Ishikawa (cell line): ENCODE results near the gene KIAA1671.

Experiments used
- CEBPB ChIP-seq: IDR thresholded peaks from 2 replicates; pipeline ENCODE4 v1.6.1; 2012
- CREB1 ChIP-seq: IDR thresholded peaks from 2 replicates; pipeline ENCODE4 v1.6.1; 2012; ENCODE audit warnings: low read depth
- EGR1 ChIP-seq: IDR thresholded peaks from 2 replicates; pipeline ENCODE4 v1.6.1; 2012
- EP300 ChIP-seq: IDR thresholded peaks from 2 replicates; pipeline ENCODE4 v1.6.1; 2012; ENCODE audit warnings: borderline replicate concordance
- FOXM1 ChIP-seq: IDR thresholded peaks from 2 replicates; pipeline ENCODE4 v1.6.1; 2012; ENCODE audit warnings: low read depth, borderline replicate concordance
- NFIC ChIP-seq: IDR thresholded peaks from 2 replicates; pipeline ENCODE4 v1.6.1; 2012
- RAD21 ChIP-seq: IDR thresholded peaks from 2 replicates; pipeline ENCODE4 v1.6.1; 2012; ENCODE audit warnings: low read depth
- TAF1 ChIP-seq: IDR thresholded peaks from 2 replicates; pipeline ENCODE4 v1.6.1; 2012; ENCODE audit warnings: low read depth, mild to moderate bottlenecking
- TCF12 ChIP-seq: IDR thresholded peaks from 2 replicates; pipeline ENCODE4 v1.6.1; 2012; ENCODE audit warnings: low read depth
- TEAD4 ChIP-seq: IDR thresholded peaks from 2 replicates; pipeline ENCODE4 v1.6.1; 2012
- YY1 ChIP-seq: IDR thresholded peaks from 2 replicates; pipeline ENCODE4 v1.6.1; 2012; ENCODE audit warnings: low read depth
- ZBTB7A ChIP-seq: IDR thresholded peaks from 2 replicates; pipeline ENCODE4 v1.6.1; 2012; ENCODE audit warnings: low read depth
- TF ChIP-seq, protein P1 (sequence below): IDR thresholded peaks from 2 replicates; pipeline ENCODE4 v1.6.1; 2012
- TF ChIP-seq, protein P2 (sequence below): IDR thresholded peaks from 2 replicates; pipeline ENCODE4 v1.6.1; 2012
- TF ChIP-seq, protein P3 (sequence below): IDR thresholded peaks from 2 replicates; pipeline ENCODE4 v1.6.1; 2012; ENCODE audit warnings: low read depth, mild to moderate bottlenecking

KIAA1671 gene

DNA sequence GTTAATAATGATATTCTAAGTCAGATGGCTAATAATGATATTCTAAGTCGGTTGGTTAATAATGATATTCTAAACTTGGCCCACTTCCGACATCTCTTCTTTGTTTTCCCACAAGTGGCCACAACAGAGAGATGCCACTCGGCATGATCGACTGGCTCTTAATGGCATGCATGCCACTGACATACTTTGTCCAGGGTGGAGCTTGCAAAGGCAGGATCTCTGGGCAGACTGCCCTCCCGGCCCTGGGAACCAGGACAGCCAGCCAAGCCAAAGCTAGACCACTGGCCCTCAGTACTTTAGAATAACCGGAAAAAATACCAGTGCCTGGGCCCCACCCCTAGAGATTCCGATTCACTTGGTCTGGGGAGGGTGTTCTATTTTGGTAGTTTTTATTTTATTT lies 78.1 kb downstream of the KIAA1671 start:
- TF ChIP-seq, protein P1, sequence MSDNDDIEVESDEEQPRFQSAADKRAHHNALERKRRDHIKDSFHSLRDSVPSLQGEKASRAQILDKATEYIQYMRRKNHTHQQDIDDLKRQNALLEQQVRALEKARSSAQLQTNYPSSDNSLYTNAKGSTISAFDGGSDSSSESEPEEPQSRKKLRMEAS, result no peak
- TF ChIP-seq, protein P2, sequence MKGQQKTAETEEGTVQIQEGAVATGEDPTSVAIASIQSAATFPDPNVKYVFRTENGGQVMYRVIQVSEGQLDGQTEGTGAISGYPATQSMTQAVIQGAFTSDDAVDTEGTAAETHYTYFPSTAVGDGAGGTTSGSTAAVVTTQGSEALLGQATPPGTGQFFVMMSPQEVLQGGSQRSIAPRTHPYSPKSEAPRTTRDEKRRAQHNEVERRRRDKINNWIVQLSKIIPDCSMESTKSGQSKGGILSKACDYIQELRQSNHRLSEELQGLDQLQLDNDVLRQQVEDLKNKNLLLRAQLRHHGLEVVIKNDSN, result no peak
- no peak for TF ChIP-seq EGR1
- no peak for TF ChIP-seq EP300
- no peak for TF ChIP-seq YY1
- TF ChIP-seq NFIC, result no peak
- no peak for TF ChIP-seq RAD21
- TF ChIP-seq TEAD4, result no peak

DNA sequence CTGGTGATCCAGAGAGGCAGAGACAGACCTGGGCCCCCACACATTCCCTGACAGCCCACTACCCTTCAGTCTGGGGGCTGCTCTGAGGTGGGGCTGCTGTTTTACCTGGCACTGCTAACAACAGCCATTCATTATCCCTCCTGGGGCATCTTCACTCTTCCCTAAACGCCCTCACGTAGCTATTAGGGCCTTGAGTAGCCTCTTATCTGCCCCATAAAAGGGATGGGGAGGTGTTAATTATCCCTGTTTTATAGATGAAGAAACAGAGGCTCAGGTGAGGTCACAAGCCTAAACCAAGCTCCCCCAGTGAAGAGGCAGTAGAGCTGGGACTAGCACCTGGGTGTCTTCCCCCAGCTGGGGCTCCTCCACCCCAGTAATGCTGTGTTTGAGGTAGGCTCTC lies 79.5 kb downstream of the KIAA1671 start:
- TF ChIP-seq TEAD4 (no peak), CEBPB (no peak), EP300 (no peak), ZBTB7A (no peak), CREB1 (no peak), EGR1 (no peak), TCF12 (no peak), NFIC (no peak), RAD21 (no peak), TAF1 (no peak), FOXM1 (no peak), YY1 (no peak)
- TF ChIP-seq, protein P3, sequence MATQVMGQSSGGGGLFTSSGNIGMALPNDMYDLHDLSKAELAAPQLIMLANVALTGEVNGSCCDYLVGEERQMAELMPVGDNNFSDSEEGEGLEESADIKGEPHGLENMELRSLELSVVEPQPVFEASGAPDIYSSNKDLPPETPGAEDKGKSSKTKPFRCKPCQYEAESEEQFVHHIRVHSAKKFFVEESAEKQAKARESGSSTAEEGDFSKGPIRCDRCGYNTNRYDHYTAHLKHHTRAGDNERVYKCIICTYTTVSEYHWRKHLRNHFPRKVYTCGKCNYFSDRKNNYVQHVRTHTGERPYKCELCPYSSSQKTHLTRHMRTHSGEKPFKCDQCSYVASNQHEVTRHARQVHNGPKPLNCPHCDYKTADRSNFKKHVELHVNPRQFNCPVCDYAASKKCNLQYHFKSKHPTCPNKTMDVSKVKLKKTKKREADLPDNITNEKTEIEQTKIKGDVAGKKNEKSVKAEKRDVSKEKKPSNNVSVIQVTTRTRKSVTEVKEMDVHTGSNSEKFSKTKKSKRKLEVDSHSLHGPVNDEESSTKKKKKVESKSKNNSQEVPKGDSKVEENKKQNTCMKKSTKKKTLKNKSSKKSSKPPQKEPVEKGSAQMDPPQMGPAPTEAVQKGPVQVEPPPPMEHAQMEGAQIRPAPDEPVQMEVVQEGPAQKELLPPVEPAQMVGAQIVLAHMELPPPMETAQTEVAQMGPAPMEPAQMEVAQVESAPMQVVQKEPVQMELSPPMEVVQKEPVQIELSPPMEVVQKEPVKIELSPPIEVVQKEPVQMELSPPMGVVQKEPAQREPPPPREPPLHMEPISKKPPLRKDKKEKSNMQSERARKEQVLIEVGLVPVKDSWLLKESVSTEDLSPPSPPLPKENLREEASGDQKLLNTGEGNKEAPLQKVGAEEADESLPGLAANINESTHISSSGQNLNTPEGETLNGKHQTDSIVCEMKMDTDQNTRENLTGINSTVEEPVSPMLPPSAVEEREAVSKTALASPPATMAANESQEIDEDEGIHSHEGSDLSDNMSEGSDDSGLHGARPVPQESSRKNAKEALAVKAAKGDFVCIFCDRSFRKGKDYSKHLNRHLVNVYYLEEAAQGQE, result no peak
- TF ChIP-seq, protein P2, result no peak
- TF ChIP-seq, protein P1, result no peak

DNA sequence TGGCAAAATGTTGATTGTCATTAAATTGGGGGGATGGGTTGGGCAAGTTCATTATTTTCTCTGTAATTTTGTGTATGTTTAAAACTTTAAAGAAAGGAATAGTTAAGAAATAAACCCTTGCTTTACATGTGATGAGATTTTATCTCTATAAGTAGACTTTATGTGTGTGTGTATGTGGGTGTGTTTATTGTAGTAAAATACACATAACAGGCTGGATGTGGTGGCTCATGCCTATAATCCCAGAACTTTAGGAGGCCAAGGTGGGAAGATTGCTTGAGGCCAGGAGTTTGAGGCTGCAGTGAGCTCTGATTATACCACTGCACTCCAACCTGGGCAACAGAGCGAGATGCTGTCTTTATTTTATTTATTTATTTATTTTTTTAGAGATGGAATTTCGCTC lies 83.2 kb downstream of the KIAA1671 start:
- TF ChIP-seq YY1, result no peak
- TF ChIP-seq CREB1, result no peak
- no peak for TF ChIP-seq RAD21
- no peak for TF ChIP-seq ZBTB7A
- no peak for TF ChIP-seq TAF1
- TF ChIP-seq NFIC, result no peak
- no peak for TF ChIP-seq FOXM1
- TF ChIP-seq, protein P2, result no peak
- TF ChIP-seq EP300, result no peak
- no peak for TF ChIP-seq TCF12
- TF ChIP-seq EGR1, result no peak
- TF ChIP-seq CEBPB, result no peak

DNA sequence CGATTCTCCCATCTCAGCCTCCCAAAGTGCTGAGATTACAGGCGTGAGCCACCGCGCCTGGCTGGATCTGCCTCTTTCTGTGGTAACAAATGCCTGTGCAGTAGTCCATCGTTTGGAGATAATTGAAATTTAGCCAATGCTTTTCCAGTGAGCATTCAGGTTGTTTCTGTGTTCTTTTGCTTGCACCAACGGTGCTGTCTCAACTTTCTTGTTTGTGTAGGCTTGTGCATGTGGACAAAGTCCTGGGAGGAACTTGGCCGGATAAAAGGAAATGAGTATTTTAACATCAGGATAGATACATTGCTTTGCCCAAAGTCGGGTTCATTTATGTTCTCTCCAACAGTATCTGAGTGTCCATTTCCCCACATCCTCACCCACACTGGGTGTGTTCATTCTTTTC lies 85.7 kb downstream of the KIAA1671 start:
- TF ChIP-seq CEBPB (no peak), NFIC (no peak), FOXM1 (no peak), CREB1 (no peak), RAD21 (no peak), TCF12 (no peak), YY1 (no peak), EGR1 (no peak)
- TF ChIP-seq, protein P1, result no peak

DNA sequence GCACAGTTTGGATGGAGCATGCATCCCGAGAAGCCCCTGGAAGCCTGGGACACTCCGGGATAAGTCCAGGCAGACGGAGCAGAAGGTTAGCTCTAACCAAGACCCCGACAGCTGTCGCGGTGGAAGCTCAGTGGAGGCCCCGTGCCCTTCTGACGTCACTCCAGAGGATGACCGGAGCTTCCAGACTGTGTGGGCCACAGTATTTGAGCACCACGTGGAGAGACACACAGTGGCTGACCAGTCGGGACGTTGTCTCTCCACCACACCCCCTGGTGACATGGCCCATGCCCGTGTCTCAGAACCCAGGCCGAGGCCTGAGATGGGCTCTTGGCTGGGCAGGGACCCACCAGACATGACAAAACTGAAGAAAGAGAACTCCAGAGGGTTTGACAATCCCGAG lies 86.3 kb downstream of the KIAA1671 start:
- TF ChIP-seq TCF12 (no peak), FOXM1 (no peak), TEAD4 (no peak), CREB1 (no peak), ZBTB7A (no peak), EP300 (no peak), TAF1 (no peak), YY1 (no peak)
- TF ChIP-seq, protein P3, result no peak
- TF ChIP-seq, protein P2, result no peak

DNA sequence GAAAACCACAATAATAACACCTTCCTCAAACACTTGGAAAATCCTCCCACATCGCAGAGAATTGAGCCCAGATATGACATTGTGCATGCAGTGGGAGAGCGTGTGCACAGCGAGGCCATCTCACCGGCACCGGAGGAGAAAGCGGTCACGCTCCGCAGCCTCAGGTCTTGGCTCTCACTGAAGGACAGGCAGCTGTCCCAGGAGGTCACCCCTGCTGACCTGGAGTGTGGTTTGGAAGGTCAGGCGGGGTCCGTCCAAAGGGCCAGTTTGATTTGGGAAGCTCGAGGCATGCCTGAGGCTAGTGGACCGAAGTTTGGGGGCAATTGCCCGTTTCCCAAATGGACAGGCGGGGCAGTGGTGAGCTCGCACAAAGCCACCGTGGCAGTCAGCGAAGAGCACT lies 86.7 kb downstream of the KIAA1671 start:
- TF ChIP-seq CEBPB, result no peak
- TF ChIP-seq, protein P2, result no peak
- no peak for TF ChIP-seq ZBTB7A
- no peak for TF ChIP-seq EP300
- no peak for TF ChIP-seq TEAD4
- TF ChIP-seq NFIC, result no peak
- TF ChIP-seq TCF12, result no peak
- no peak for TF ChIP-seq FOXM1
- no peak for TF ChIP-seq EGR1
- TF ChIP-seq CREB1, result no peak
- no peak for TF ChIP-seq YY1
- no peak for TF ChIP-seq TAF1
